ENCODE measurements around the gene GFAP.

The GFAP gene

DNA sequence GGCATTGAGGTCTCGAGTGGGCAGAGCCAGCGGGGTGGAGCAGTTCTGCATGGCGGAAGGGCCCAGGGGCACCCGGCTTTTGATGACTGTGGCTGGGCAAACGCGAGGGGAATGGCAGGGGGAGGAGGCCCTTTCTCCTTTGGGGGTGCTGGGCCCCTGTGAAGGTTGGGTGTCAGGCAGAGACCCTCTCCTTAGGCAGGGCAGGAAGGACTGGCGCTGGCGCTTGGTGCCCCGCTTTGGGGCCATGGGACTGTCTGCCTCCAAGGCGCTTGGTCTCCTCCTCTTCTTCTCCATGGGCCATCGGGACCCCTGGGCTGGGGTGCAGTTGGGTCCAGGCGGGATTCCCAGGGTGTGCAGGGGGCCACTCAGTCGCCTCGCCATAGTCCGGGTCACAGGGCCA is 12.8 kb upstream of the GFAP start:
- TF ChIP-seq, protein P1, sequence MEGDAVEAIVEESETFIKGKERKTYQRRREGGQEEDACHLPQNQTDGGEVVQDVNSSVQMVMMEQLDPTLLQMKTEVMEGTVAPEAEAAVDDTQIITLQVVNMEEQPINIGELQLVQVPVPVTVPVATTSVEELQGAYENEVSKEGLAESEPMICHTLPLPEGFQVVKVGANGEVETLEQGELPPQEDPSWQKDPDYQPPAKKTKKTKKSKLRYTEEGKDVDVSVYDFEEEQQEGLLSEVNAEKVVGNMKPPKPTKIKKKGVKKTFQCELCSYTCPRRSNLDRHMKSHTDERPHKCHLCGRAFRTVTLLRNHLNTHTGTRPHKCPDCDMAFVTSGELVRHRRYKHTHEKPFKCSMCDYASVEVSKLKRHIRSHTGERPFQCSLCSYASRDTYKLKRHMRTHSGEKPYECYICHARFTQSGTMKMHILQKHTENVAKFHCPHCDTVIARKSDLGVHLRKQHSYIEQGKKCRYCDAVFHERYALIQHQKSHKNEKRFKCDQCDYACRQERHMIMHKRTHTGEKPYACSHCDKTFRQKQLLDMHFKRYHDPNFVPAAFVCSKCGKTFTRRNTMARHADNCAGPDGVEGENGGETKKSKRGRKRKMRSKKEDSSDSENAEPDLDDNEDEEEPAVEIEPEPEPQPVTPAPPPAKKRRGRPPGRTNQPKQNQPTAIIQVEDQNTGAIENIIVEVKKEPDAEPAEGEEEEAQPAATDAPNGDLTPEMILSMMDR (IDR thresholded peaks at IDR 0.05; ENCODE audit: insufficient read depth, low read length, poor library complexity, severe bottlenecking), result no peak
- no peak for TF ChIP-seq EZH2phosphoT487 (conservative IDR thresholded peaks at IDR 0.05; ENCODE audit: low read length)
- Histone ChIP-seq H3K4me2 (ENCODE audit: low read depth, low read length, poor library complexity, severe bottlenecking) (no peak overlapping the region), H3K27ac (ENCODE audit: low read depth, low read length) (no peak overlapping the region)

DNA sequence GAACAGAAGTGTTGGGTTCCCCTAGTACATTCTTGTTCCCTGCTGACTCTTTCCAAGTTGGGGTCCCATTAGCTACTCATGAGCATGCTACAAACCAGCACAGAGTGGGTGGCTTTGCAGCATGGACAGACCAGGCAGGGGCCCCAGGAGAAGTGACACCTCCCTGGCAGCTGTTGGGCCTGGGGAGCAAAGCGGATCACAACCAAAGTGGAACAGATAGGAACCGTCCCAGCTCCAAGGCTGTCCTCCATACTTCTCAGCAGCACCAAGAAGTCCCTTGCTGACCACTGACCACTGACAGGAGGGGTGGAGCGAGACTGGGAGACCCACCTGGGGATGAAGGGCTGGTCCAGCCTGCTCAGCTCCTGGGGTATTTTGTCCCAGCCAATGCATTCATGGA is 12.4 kb upstream of the GFAP start:
- Histone ChIP-seq H3K9me3 (ENCODE audit: insufficient read depth, low read length) (no peaks in the 10 kb centered on the region), H3K9ac (ENCODE audit: low read length) (no peak overlapping the region), H4K20me1 (ENCODE audit: low read depth, low read length) (no peaks in the 10 kb centered on the region), H3K27ac (ENCODE audit: low read depth, low read length) (no peak overlapping the region), H3K4me2 (ENCODE audit: low read depth, low read length, poor library complexity, severe bottlenecking) (no peak overlapping the region), H3K36me3 (ENCODE audit: low read length) (peaks cover 16% of the 10 kb centered on the region; the same call in 1 of the 2 replicates), H2AFZ (ENCODE audit: low read depth, low read length, severe bottlenecking) (no peak overlapping the region), H3K9me2 (replicated peaks; ENCODE audit: insufficient read depth, low read length) (no peaks in the 10 kb centered on the region), H3K27me3 (ENCODE audit: low read length) (no peaks in the 10 kb centered on the region), H3K79me2 (ENCODE audit: insufficient read depth, low read length) (no peaks in the 10 kb centered on the region), H3F3A (ENCODE audit: insufficient read depth) (peaks cover 15% of the 10 kb centered on the region), H3K4me3 (ENCODE audit: insufficient read depth, low read length, poor library complexity, severe bottlenecking) (no peak overlapping the region)
- TF ChIP-seq, protein P1 (IDR thresholded peaks at IDR 0.05; ENCODE audit: insufficient read depth, low read length, poor library complexity, severe bottlenecking), result no peak
- TF ChIP-seq EZH2phosphoT487 (conservative IDR thresholded peaks at IDR 0.05; ENCODE audit: low read length), result no peak

More for the DNA sequence above, 12.8 kb upstream of the GFAP start:
- Histone ChIP-seq H3K9ac (ENCODE audit: low read length) (no peak overlapping the region), H3K27me3 (ENCODE audit: low read length) (no peaks in the 10 kb centered on the region), H3K4me3 (ENCODE audit: insufficient read depth, low read length, poor library complexity, severe bottlenecking) (no peak overlapping the region), H4K20me1 (ENCODE audit: low read depth, low read length) (no peaks in the 10 kb centered on the region), H3K36me3 (ENCODE audit: low read length) (peaks cover 16% of the 10 kb centered on the region; the same call in 1 of the 2 replicates), H3K9me2 (replicated peaks; ENCODE audit: insufficient read depth, low read length) (no peaks in the 10 kb centered on the region), H3F3A (ENCODE audit: insufficient read depth) (peaks cover 15% of the 10 kb centered on the region), H3K79me2 (ENCODE audit: insufficient read depth, low read length) (no peaks in the 10 kb centered on the region), H3K9me3 (ENCODE audit: insufficient read depth, low read length) (no peaks in the 10 kb centered on the region), H2AFZ (ENCODE audit: low read depth, low read length, severe bottlenecking) (no peak overlapping the region)

DNA sequence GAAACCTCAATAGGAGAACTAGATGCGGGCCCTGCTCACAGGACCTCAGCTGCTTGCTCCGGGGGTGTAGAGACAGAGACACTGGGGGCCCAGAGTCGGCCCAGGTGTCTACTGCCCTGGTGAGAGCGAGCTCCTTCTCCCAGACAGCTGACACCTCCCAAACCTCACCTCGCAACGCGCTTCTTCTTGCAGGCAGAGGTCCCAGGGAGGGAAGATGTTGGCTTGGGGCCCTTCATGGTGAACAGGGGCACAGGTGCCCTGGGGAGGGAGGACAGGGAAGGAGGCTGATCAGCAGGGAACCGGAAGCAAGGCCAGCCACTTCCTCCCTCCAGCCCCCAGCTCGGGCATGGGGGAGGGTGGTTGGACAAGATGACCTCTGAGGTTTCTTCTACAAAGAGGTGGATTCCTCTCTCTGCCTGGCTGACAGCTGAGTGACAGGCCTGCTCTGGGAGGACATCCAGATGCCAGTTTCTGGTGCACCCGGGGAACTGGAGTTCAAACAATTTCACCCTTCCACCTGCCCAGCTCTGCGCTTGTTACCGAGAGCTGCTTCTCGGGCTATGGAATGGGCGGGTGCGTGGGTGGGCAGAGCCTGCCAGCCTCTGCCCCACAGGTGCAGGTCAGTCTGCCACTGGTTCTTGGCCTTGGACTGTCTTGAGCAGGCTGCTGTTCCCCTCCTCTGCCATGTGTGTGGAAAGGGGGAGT is 11.7 kb upstream of the GFAP start:
- H3K4me2 ChIP-seq (ENCODE audit: low read depth, low read length, poor library complexity, severe bottlenecking), result no peak overlapping the region
- H3K27ac ChIP-seq (ENCODE audit: low read depth, low read length), result no peak overlapping the region
- H3K79me2 ChIP-seq (ENCODE audit: insufficient read depth, low read length), result no peaks in the 10 kb centered on the region
- TF ChIP-seq, protein P1 (IDR thresholded peaks at IDR 0.05; ENCODE audit: insufficient read depth, low read length, poor library complexity, severe bottlenecking), result no peak
- no peak for TF ChIP-seq EZH2phosphoT487 (conservative IDR thresholded peaks at IDR 0.05; ENCODE audit: low read length)
- no peaks in the 10 kb centered on the region for H3K9me3 ChIP-seq (ENCODE audit: insufficient read depth, low read length)
- no peak overlapping the region for H2AFZ ChIP-seq (ENCODE audit: low read depth, low read length, severe bottlenecking)
- peaks cover 15% of the 10 kb centered on the region for H3F3A ChIP-seq (ENCODE audit: insufficient read depth)
- H3K9me2 ChIP-seq (replicated peaks; ENCODE audit: insufficient read depth, low read length), result no peaks in the 10 kb centered on the region
- no peak overlapping the region for H3K9ac ChIP-seq (ENCODE audit: low read length)
- H4K20me1 ChIP-seq (ENCODE audit: low read depth, low read length), result no peaks in the 10 kb centered on the region
- peaks cover 16% of the 10 kb centered on the region; the same call in 1 of the 2 replicates for H3K36me3 ChIP-seq (ENCODE audit: low read length)
- H3K4me3 ChIP-seq (ENCODE audit: insufficient read depth, low read length, poor library complexity, severe bottlenecking), result no peak overlapping the region
- no peaks in the 10 kb centered on the region for H3K27me3 ChIP-seq (ENCODE audit: low read length)
